22Rv1 (cell line): ENCODE measurements around the gene UBR3.

Source experiments
- ZFX ChIP-seq: fragments of 450-650 bp; IDR thresholded peaks from 2 replicates; pipeline ENCODE4 v1.6.1; 2017; ENCODE audit warnings: antibody characterized with exemption, borderline replicate concordance
- TF ChIP-seq, protein P1 (sequence below): fragments of 450-650 bp; IDR thresholded peaks from 2 replicates; pipeline ENCODE4 v1.5.1; 2017; ENCODE audit warnings: mild to moderate bottlenecking

GRCh38 chr2:170022692-170023091 is 195.4 kb downstream of the UBR3 start:
- TF ChIP-seq, protein P1, sequence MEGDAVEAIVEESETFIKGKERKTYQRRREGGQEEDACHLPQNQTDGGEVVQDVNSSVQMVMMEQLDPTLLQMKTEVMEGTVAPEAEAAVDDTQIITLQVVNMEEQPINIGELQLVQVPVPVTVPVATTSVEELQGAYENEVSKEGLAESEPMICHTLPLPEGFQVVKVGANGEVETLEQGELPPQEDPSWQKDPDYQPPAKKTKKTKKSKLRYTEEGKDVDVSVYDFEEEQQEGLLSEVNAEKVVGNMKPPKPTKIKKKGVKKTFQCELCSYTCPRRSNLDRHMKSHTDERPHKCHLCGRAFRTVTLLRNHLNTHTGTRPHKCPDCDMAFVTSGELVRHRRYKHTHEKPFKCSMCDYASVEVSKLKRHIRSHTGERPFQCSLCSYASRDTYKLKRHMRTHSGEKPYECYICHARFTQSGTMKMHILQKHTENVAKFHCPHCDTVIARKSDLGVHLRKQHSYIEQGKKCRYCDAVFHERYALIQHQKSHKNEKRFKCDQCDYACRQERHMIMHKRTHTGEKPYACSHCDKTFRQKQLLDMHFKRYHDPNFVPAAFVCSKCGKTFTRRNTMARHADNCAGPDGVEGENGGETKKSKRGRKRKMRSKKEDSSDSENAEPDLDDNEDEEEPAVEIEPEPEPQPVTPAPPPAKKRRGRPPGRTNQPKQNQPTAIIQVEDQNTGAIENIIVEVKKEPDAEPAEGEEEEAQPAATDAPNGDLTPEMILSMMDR, result no peak
- TF ChIP-seq ZFX, result no peak
